ENCODE measurements around the gene CNNM2.

DNA sequence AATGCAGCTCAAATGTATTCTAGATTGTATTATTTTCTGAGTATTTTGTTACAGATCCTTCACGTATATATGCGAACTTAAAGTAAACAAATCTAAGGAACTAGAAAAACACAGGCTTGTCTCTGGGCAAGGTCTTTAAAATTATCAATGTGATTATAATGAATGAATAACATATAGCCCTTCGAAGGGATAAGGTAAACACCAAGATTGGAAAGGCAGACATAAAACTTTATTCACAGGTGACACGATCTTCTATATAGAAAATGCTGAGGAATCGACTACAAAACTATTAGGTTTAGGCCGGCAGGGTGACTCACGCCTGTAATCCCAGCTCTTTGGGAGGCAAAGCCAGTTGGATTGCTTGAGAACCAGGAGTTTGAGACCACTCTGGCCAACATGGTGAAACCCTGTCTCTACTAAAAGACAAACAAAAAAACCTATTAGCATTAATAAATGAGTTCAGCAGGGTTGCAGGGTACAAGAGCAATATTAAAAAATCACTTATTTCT lies 80.4 kb downstream of the CNNM2 start:
- TF ChIP-seq, protein P1, sequence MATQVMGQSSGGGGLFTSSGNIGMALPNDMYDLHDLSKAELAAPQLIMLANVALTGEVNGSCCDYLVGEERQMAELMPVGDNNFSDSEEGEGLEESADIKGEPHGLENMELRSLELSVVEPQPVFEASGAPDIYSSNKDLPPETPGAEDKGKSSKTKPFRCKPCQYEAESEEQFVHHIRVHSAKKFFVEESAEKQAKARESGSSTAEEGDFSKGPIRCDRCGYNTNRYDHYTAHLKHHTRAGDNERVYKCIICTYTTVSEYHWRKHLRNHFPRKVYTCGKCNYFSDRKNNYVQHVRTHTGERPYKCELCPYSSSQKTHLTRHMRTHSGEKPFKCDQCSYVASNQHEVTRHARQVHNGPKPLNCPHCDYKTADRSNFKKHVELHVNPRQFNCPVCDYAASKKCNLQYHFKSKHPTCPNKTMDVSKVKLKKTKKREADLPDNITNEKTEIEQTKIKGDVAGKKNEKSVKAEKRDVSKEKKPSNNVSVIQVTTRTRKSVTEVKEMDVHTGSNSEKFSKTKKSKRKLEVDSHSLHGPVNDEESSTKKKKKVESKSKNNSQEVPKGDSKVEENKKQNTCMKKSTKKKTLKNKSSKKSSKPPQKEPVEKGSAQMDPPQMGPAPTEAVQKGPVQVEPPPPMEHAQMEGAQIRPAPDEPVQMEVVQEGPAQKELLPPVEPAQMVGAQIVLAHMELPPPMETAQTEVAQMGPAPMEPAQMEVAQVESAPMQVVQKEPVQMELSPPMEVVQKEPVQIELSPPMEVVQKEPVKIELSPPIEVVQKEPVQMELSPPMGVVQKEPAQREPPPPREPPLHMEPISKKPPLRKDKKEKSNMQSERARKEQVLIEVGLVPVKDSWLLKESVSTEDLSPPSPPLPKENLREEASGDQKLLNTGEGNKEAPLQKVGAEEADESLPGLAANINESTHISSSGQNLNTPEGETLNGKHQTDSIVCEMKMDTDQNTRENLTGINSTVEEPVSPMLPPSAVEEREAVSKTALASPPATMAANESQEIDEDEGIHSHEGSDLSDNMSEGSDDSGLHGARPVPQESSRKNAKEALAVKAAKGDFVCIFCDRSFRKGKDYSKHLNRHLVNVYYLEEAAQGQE (IDR thresholded peaks at IDR 0.05; ENCODE audit: insufficient read depth in 1 of 2, low read depth in 2 of 2, low read length in 2 of 2) = no peak
- TF ChIP-seq POLR2AphosphoS5 (IDR thresholded peaks at IDR 0.05; ENCODE audit: low read depth, low read length) = no peak

Measured in PFSK-1 (cell line).